AG09309 (cell line): Measurements from ENCODE around the gene AHDC1.

Experiments
- DNase-seq: peaks from one replicate; pipeline ENCODE4 v3.0.0-alpha.2; 2010; ENCODE audit warnings: low read depth
- H3K4me3 ChIP-seq: 2 replicates; pipeline ENCODE4 v1.5.1; 2011; ENCODE audit warnings: mild to moderate bottlenecking, low read depth, low read length, moderate library complexity; ENCODE audit not compliant: control insufficient read depth
- CTCF ChIP-seq: IDR thresholded peaks from 2 replicates; pipeline ENCODE4 v1.5.1; 2011; ENCODE audit warnings: mild to moderate bottlenecking, low read depth, low read length, inconsistent platforms; ENCODE audit not compliant: insufficient read depth, control insufficient read depth; ENCODE audit errors: missing control alignments

Gene AHDC1

GRCh38 chr1:27572019-27572678, 31.8 kb downstream of the AHDC1 start:
- DNase-seq, result no peak
- H3K4me3 ChIP-seq, result no peak overlapping the region
- no peak for TF ChIP-seq CTCF

- no peak for DNase-seq
- TF ChIP-seq CTCF, result no peak
- H3K4me3 ChIP-seq, result no peak overlapping the region
Observed at GRCh38 chr1:27571439-27572018, 32.4 kb downstream of the AHDC1 start.

DNA sequence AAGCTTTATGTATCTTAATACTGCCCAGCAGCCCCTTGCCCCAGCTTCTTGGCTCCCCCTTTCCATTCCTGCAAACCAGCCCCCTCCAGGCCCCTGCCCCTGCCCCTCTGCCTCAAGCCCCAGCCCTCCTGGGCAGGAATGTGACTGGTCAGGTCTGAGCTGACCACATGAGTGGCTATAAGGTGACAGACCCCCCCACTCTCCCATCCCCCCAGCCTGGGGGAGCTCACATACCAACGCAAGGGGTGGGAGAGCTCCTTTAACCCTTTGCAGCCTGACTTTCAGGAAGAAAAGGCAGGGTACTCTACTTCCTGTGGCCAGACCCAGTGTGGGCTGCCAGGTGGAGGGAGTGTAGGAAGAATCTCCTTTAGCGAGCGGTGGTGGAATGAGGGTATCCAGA, 33.2 kb downstream of the AHDC1 start:
- TF ChIP-seq CTCF, result no peak
- H3K4me3 ChIP-seq, result no peak overlapping the region
- no peak for DNase-seq

DNA sequence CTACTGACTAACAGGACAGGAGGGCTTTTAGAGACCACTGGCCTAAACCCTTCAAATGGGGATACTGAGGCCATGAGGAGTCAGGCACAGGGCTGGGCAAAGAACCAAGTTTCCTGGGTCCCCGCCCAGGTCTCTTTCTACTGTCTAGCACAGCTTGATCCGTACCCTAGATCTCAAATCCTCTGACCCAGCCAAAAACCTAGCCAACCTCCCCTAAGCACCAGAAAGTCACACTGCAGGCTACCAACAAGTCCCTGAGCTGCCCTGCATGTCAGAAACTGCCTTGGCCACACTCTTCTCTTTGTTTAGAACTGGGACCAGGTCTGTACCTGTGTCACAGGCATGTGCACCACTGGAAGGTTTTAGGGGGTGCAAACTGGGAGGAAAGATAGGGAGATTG, 33.6 kb downstream of the AHDC1 start:
- no peak overlapping the region for H3K4me3 ChIP-seq
- TF ChIP-seq CTCF, result no peak
- DNase-seq, result no peak

- DNase-seq, result no peak
- TF ChIP-seq CTCF, result no peak
- no peak overlapping the region for H3K4me3 ChIP-seq
Observed at GRCh38 chr1:27569506-27570291, 34.2 kb downstream of the AHDC1 start.

GRCh38 chr1:27569088-27569460, 34.9 kb downstream of the AHDC1 start:
- TF ChIP-seq CTCF, result no peak
- peak overlapping the region; percentile 26; the same call in 1 of the 2 replicates for H3K4me3 ChIP-seq
- DNase-seq, result no peak
